Duodenal mucosa (tissue), 2 donors: ENCODE measurements around the gene TIAM2.

Source experiments
- H3K27ac ChIP-seq: one replicate; pipeline ENCODE4 v1.7.0; 2013; ENCODE audit warnings: low read depth, low read length
- H3K27me3 ChIP-seq, 2 donors: one replicate each; pipeline ENCODE4 v1.7.0; 2013; ENCODE audit warnings: low read length in 2 of 2, control low read depth in 1 of 2; ENCODE audit not compliant: insufficient read depth in 2 of 2, control insufficient read depth in 1 of 2
- H3K36me3 ChIP-seq, 2 donors: one replicate each; pipeline ENCODE4 v1.7.0; 2013; ENCODE audit warnings: low read length in 2 of 2, control low read depth in 1 of 2; ENCODE audit not compliant: insufficient read depth in 2 of 2, control insufficient read depth in 1 of 2
- H3K4me1 ChIP-seq, 2 donors: one replicate each; pipeline ENCODE4 v1.7.0; 2013; ENCODE audit warnings: low read length in 2 of 2, control low read depth in 1 of 2; ENCODE audit not compliant: insufficient read depth in 2 of 2, control insufficient read depth in 1 of 2
- H3K4me3 ChIP-seq, 2 donors: one replicate each; pipeline ENCODE4 v1.7.0; 2013; ENCODE audit warnings: low read length in 2 of 2, low read depth in 1 of 2
- H3K9ac ChIP-seq, 2 donors: one replicate each; pipeline ENCODE4 v1.7.0; 2013; ENCODE audit warnings: low read length in 2 of 2, low read depth in 1 of 2
- H3K9me3 ChIP-seq, 2 donors: one replicate each; pipeline ENCODE4 v1.7.0; 2013; ENCODE audit warnings: low read length in 2 of 2, control low read depth in 1 of 2; ENCODE audit not compliant: control insufficient read depth in 1 of 2

The TIAM2 gene

DNA sequence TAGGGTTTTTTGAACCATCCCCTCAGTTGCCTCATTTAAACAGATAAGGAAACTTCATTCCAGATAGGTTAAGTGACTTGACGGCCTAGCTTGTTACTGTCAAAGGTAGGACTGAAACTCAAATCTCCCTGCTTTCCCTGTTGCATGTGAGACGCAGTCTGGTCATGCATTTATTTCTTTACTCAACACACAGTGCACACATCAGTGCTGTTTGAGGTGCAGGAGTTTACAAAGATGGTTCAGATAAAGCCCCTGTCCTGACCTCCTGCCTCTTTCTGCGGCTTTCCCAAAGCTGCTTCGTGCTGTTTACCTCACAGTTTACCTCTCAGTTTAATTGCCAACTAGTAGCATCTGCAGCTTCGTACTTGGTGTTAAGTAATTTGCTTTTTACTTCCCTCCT is 26.6 kb downstream of the TIAM2 start:
- peaks cover 4 to 11% of the 10 kb centered on the region in 2 donors for H3K36me3 ChIP-seq
- no peaks in the 10 kb centered on the region for H3K27me3 ChIP-seq
- H3K4me3 ChIP-seq = no peak overlapping the region
- no peak overlapping the region for H3K27ac ChIP-seq
- H3K9me3 ChIP-seq = no peaks in the 10 kb centered on the region
- H3K4me1 ChIP-seq = no peaks in the 10 kb centered on the region
- no peak overlapping the region for H3K9ac ChIP-seq

DNA sequence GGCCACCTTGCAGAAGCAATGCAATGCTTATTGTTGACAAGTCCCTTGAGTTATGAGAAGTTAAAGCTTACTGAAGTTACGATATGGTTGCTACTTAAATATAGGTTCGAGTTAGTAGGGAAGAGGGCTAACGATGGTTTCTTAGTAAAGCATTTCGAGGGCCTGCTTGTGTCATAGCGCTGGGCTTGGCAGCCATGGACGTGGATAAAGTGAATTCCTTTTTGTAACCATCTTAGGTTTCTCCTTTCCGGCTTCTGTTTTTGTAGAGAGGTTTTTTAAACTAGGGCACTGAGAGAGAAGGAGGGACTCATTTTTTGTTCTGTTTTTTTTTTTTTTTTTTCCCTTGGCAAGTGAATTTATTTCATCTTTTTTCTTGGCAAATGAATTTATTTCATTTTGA is 27.6 kb downstream of the TIAM2 start:
- Histone ChIP-seq H3K27me3 (no peaks in the 10 kb centered on the region), H3K4me3 (no peak overlapping the region), H3K36me3 (peaks cover 4 to 11% of the 10 kb centered on the region in 2 donors), H3K4me1 (no peaks in the 10 kb centered on the region), H3K9me3 (no peaks in the 10 kb centered on the region), H3K9ac (no peak overlapping the region), H3K27ac (no peak overlapping the region)

DNA sequence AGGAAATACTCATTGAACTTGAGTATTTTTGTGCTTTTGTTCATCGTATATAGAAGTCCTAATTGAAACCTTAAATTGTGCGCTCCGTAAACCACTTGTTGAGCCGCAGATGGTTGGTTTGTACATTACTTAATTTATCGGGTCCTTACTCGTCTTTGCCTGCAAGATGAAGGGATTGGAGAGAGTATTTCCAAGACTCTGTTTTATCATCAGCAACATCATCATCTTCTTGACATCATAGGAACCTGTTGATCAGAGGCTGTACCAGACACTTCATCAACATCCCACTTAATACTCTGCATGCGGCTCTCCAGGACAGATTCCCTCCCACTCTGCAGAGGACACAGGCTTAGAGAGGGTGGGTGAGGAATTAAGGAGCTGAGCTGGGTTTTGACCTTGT is 28.6 kb downstream of the TIAM2 start:
- Histone ChIP-seq H3K9me3 (no peaks in the 10 kb centered on the region), H3K4me1 (no peaks in the 10 kb centered on the region), H3K27me3 (no peaks in the 10 kb centered on the region), H3K27ac (no peak overlapping the region), H3K36me3 (peaks cover 4 to 11% of the 10 kb centered on the region in 2 donors), H3K9ac (no peak overlapping the region), H3K4me3 (no peak overlapping the region)

DNA sequence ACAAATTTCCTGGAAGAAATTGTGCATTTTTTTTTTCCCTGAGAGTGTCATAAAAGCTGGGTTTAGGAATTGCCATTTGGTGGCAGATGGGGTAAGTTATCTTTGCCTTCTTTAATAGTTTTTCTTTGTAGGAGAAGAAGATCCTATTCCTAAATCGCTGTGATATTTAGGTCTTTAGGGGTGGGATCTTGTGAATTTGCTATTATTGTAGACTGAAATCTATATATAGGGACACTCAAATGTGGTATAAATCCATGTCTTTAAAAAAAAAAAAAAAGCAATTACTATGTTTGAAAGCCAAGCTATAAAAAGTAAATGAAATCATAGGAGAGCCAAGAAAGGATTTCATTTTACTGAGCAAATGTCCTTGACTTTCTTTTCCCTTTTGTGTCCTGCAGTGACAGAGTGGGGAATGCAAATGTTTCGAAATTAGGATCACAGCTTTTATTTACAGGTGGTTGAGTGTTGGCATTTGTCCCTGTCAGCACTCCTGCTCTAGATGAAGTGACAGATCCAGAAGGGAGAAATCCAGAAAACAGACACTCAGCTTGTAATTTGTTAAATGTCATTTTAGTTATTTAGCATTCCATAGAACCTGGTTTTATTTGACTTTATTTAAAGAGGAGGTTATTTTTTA is 29.4 kb downstream of the TIAM2 start:
- no peak overlapping the region for H3K9ac ChIP-seq
- no peaks in the 10 kb centered on the region for H3K9me3 ChIP-seq
- no peak overlapping the region for H3K27ac ChIP-seq
- no peaks in the 10 kb centered on the region for H3K27me3 ChIP-seq
- H3K4me3 ChIP-seq = no peak overlapping the region
- no peaks in the 10 kb centered on the region for H3K4me1 ChIP-seq
- H3K36me3 ChIP-seq = peaks cover 4 to 11% of the 10 kb centered on the region in 2 donors

DNA sequence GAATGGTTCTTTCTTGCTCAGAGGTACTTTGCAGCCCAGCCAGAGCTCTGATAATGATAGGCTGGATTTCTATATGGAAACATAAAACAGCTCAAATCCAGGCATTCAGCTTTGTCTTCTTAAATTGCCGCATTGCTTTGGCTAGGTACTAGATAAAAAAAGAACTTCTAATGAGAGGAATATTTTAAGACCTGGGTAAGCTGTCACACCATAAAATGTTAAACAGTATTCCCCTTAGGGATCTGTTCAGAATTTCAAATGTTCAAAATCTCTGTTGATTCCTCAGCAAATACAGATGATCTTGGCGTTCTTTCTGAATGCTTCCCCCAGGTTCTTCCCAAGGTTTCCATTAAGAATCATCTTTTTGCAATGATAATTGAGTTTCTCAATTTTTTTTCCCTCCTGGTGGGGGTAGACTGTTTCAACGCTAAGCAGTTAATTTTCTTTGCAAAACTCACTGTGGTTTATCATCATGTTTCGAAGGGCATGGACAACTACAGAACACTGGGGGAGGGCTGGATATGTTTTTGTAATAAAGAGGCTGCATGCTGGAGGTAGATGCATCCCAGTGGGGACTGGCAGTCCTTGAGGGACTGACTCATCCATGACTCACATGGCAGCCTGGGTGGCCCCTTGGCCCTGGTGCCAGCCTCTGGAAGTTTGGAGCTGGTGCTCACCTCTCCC is 31.0 kb downstream of the TIAM2 start:
- H3K36me3 ChIP-seq = peaks cover 4 to 8% of the 10 kb centered on the region in 2 donors
- H3K27me3 ChIP-seq = no peaks in the 10 kb centered on the region
- H3K9ac ChIP-seq = no peak overlapping the region
- no peak overlapping the region for H3K27ac ChIP-seq
- H3K9me3 ChIP-seq = no peaks in the 10 kb centered on the region
- H3K4me3 ChIP-seq = no peak overlapping the region
- no peaks in the 10 kb centered on the region for H3K4me1 ChIP-seq

DNA sequence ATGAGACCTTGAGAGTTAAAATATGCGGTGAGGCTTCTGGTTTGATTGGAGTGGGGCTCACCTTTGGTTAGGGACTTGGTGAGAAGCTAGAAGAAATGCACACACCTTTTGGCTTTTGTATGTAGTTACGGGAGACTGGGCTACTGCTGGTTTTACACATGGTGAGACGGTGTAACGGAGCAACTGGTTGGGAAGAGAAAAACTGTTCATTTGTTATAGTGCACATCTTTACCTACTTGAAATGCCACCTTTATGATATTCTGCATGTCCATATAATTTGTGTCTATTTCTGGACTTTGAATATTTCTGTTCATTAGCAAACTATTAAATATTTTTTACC is 31.6 kb downstream of the TIAM2 start:
- no peaks in the 10 kb centered on the region for H3K9me3 ChIP-seq
- H3K36me3 ChIP-seq = peaks cover 4 to 8% of the 10 kb centered on the region in 2 donors
- no peak overlapping the region for H3K27ac ChIP-seq
- no peaks in the 10 kb centered on the region for H3K4me1 ChIP-seq
- H3K27me3 ChIP-seq = no peaks in the 10 kb centered on the region
- no peak overlapping the region for H3K9ac ChIP-seq
- H3K4me3 ChIP-seq = no peak overlapping the region

DNA sequence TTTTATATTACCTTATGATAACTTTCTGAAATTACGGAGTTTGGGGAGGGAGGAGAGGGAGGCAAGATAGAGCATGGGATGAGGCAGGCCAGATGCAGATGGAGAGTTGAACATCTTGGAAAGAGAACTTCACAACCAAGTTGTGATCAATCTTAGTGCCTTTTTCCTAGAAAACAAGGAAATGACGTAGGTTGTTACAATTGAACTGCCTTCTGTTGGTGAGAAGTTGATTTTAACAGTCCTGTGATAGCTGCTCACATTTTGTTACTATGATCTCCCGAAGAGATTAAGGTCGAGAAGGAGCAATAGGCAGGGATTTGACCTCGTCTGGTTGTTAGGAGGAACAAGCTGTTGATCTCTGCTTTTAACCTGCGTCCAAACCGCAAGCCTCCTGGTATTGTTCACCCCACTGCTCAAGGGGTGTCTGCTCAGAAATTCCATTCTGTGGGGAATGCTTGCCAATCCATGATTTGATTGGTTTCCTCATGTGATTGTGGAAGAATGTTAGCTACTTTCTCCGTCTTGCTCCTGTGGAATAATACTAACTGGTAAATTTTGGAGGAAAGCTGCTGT is 35.1 kb downstream of the TIAM2 start:
- no peak overlapping the region for H3K9ac ChIP-seq
- no peak overlapping the region for H3K4me3 ChIP-seq
- H3K27ac ChIP-seq = no peak overlapping the region

DNA sequence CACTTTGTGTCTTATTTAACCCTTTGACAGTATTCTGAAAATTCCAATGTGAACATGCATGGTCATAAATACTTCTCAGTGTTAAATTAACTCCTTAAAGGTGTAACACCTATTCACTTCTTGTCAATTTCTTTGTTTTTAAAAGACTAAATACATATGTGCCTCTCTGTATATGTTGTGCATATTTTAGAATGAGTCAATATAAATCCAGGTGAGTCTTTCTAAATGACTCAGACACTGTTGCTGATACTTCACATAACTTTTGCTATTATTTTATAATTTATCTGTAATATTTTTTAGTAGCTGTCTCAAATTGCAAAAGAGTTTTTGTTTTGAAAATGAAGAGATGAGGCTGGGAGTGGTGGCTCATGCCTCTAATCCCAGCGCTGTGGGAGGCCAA is 36.0 kb downstream of the TIAM2 start:
- Histone ChIP-seq H3K27me3 (no peaks in the 10 kb centered on the region), H3K9ac (no peak overlapping the region), H3K4me3 (no peak overlapping the region), H3K9me3 (no peaks in the 10 kb centered on the region), H3K27ac (no peak overlapping the region), H3K4me1 (no peaks in the 10 kb centered on the region), H3K36me3 (peaks cover 0 to 4% of the 10 kb centered on the region in 2 donors)

More for the DNA sequence above, 35.1 kb downstream of the TIAM2 start:
- Histone ChIP-seq H3K9me3 (no peaks in the 10 kb centered on the region), H3K4me1 (no peaks in the 10 kb centered on the region), H3K36me3 (peaks cover 0 to 4% of the 10 kb centered on the region in 2 donors), H3K27me3 (no peaks in the 10 kb centered on the region)

DNA sequence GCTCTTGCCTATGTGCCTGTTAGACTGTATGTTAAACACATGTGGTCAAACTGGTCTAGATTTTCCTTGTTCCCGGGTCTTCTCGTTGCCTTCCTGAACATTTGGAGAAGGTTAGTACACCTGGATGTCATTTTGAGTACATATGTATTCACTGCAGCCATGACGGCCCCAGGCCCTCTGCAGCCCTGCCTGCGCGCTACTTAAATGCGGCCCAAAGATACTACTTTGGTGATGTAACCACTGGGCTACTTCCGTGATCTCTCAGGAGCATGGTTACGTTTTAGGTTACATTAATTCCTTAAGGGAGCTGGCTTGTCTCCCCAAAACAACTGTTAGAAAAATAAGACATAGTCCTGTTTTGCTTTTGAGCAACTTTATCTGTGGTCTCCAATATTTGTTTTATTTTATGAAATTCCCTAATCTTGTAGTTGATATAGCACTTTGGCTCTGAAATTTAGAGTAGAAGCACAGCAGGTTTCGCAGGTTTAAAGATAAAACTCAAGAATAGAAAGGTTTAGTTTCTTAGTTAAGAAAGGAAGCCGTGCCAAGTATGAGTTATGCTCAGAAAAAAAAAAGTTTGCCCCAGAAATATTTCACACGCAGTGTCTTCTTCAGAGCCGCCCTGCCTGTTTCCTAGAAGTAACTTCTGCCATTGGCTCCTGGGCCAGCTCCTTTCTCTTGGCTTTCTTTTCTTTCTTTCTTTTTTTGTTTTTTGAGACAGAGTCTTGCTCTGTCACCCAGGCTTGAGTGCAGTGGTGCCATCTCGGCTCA is 38.1 kb downstream of the TIAM2 start:
- peaks cover 0 to 4% of the 10 kb centered on the region in 2 donors for H3K36me3 ChIP-seq

DNA sequence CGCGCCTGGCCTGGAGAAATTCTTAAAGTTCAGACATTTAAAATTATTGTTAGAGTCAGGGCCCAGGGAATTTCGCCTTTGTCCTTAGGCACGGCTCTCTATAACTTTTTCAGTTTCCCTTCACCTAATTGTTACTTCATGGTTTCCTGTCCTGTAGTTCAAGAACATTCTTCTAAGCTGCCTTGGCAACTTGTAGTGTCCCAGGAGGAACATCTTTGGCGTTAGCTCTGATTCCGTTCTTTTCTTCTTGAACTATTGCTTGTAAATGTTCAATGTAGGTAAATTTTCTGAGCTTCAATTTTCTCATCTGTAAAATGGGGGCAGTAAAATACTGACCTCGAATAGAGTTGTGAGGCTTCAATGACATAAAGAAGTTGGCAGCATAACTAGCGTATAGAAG is 41.8 kb downstream of the TIAM2 start:
- no peaks in the 10 kb centered on the region for H3K27me3 ChIP-seq

More for the DNA sequence above, 38.1 kb downstream of the TIAM2 start:
- Histone ChIP-seq H3K27me3 (no peaks in the 10 kb centered on the region), H3K9ac (no peak overlapping the region), H3K9me3 (no peaks in the 10 kb centered on the region), H3K4me3 (no peak overlapping the region), H3K27ac (no peak overlapping the region), H3K4me1 (no peaks in the 10 kb centered on the region)

More for the DNA sequence above, 41.8 kb downstream of the TIAM2 start:
- Histone ChIP-seq H3K27ac (no peak overlapping the region), H3K4me3 (no peak overlapping the region), H3K9me3 (no peaks in the 10 kb centered on the region), H3K4me1 (no peaks in the 10 kb centered on the region), H3K36me3 (peaks cover 0 to 4% of the 10 kb centered on the region in 2 donors), H3K9ac (no peak overlapping the region)
